Measurements from ENCODE around the gene SIT1. TPM values are rescaled to one million over a fixed set of nuclear protein-coding genes. Genes with fewer than 3 reads are reported as not detected.
A peak's percentile ranks its signal among the peaks of the same experiment; 100 is the strongest.
"Not testable (repeated sequence)": the region's sequence is repeated elsewhere in the genome, so short reads cannot be mapped to it uniquely, and the experiment has no call there.

Gene SIT1
- polyA plus RNA-seq, 1 donor (not counting 4 experiments of a cell fraction or from before 2014, with no cell fraction given): not detected

GRCh38 chr9:35646153-35646532 is 4.6 kb downstream of the SIT1 start:
- Histone ChIP-seq H3K4me1 (ENCODE audit: control insufficient read depth, extremely low read depth, insufficient read depth, low read length) (peaks cover 21% of the 10 kb centered on the region), H2AFZ (ENCODE audit: control insufficient read depth, low read length) (peak overlapping the region; percentile 94), H3K27me3 (ENCODE audit: control insufficient read depth, extremely low read depth, insufficient read depth, low read length) (no peaks in the 10 kb centered on the region), H4K20me1 (ENCODE audit: control insufficient read depth, extremely low read depth, insufficient read depth, low read length) (no peaks in the 10 kb centered on the region), H3K9me1 (ENCODE audit: control insufficient read depth, extremely low read depth, insufficient read depth, low read length) (no peaks in the 10 kb centered on the region), H3K9ac (ENCODE audit: control insufficient read depth, extremely low read depth, insufficient read depth, low read length) (peak overlapping the region; percentile 88), H3K27ac (ENCODE audit: control insufficient read depth, insufficient read depth, low read length) (peak overlapping the region; percentile 82), H3K4me3 (ENCODE audit: control insufficient read depth in 2 of 3, extremely low read depth in 1 of 3, insufficient read depth in 2 of 3, low read depth in 1 of 3, low read length in 3 of 3) (peak overlapping the region; percentile 54 to 87 (median 78)), H3K79me2 (ENCODE audit: control insufficient read depth, insufficient read depth, low read length) (no peaks in the 10 kb centered on the region), H3K4me2 (ENCODE audit: control insufficient read depth, extremely low read depth, insufficient read depth, low read depth, low read length) (peak overlapping the region; percentile 96), H3K36me3 (ENCODE audit: control insufficient read depth in 2 of 2, extremely low read depth in 1 of 2, insufficient read depth in 2 of 2, low read length in 2 of 2) (no peaks in the 10 kb centered on the region), H3K9me3 (ENCODE audit: control insufficient read depth, low read depth, low read length) (no peaks in the 10 kb centered on the region)
- TF ChIP-seq, protein P1, sequence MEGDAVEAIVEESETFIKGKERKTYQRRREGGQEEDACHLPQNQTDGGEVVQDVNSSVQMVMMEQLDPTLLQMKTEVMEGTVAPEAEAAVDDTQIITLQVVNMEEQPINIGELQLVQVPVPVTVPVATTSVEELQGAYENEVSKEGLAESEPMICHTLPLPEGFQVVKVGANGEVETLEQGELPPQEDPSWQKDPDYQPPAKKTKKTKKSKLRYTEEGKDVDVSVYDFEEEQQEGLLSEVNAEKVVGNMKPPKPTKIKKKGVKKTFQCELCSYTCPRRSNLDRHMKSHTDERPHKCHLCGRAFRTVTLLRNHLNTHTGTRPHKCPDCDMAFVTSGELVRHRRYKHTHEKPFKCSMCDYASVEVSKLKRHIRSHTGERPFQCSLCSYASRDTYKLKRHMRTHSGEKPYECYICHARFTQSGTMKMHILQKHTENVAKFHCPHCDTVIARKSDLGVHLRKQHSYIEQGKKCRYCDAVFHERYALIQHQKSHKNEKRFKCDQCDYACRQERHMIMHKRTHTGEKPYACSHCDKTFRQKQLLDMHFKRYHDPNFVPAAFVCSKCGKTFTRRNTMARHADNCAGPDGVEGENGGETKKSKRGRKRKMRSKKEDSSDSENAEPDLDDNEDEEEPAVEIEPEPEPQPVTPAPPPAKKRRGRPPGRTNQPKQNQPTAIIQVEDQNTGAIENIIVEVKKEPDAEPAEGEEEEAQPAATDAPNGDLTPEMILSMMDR (optimal IDR thresholded peaks at IDR 0.05 in 1 of 3, IDR thresholded peaks at IDR 0.05 in 1 of 3, conservative IDR thresholded peaks at IDR 0.05 in 1 of 3; ENCODE audit: extremely low read depth in 1 of 3, insufficient read depth in 2 of 3, low read length in 3 of 3): peak; percentile 38 to 46 (median 45)
- no peak for TF ChIP-seq EZH2 (IDR thresholded peaks at IDR 0.05; ENCODE audit: low read length)
- FAIRE-seq: no peak
- dilution Hi-C loops (cut with MboI; ENCODE audit: extremely low pct_ligation_motif_present, low sequenced_read_pairs): no loop called here
- DNase-seq (ENCODE audit: low read depth, low spot score): no peak

- Histone ChIP-seq H3K27ac (ENCODE audit: control insufficient read depth, insufficient read depth, low read length) (peak overlapping the region; percentile 82), H3K9ac (ENCODE audit: control insufficient read depth, extremely low read depth, insufficient read depth, low read length) (peak overlapping the region; percentile 88), H3K4me2 (ENCODE audit: control insufficient read depth, extremely low read depth, insufficient read depth, low read depth, low read length) (peak overlapping the region; percentile 96), H2AFZ (ENCODE audit: control insufficient read depth, low read length) (peak overlapping the region; percentile 94), H3K4me1 (ENCODE audit: control insufficient read depth, extremely low read depth, insufficient read depth, low read length) (peaks cover 21% of the 10 kb centered on the region), H3K4me3 (ENCODE audit: control insufficient read depth in 2 of 3, extremely low read depth in 1 of 3, insufficient read depth in 2 of 3, low read depth in 1 of 3, low read length in 3 of 3) (peak overlapping the region; percentile 54 to 87 (median 78))
- H4K20me1 ChIP-seq (ENCODE audit: control insufficient read depth, extremely low read depth, insufficient read depth, low read length); H3K36me3 ChIP-seq (ENCODE audit: control insufficient read depth in 2 of 2, extremely low read depth in 1 of 2, insufficient read depth in 2 of 2, low read length in 2 of 2); H3K9me1 ChIP-seq (ENCODE audit: control insufficient read depth, extremely low read depth, insufficient read depth, low read length); H3K27me3 ChIP-seq (ENCODE audit: control insufficient read depth, extremely low read depth, insufficient read depth, low read length); dilution Hi-C loops (cut with MboI; ENCODE audit: extremely low pct_ligation_motif_present, low sequenced_read_pairs); H3K79me2 ChIP-seq (ENCODE audit: control insufficient read depth, insufficient read depth, low read length); FAIRE-seq; DNase-seq (ENCODE audit: low read depth, low spot score); H3K9me3 ChIP-seq (ENCODE audit: control insufficient read depth, low read depth, low read length): not testable (repeated sequence)
Observed at GRCh38 chr9:35645736-35646135, 5.0 kb downstream of the SIT1 start.

GRCh38 chr9:35643046-35643445 is 7.7 kb downstream of the SIT1 start:
- Histone ChIP-seq H2AFZ (ENCODE audit: control insufficient read depth, low read length) (no peak overlapping the region), H3K9me3 (ENCODE audit: control insufficient read depth, low read depth, low read length) (no peaks in the 10 kb centered on the region), H3K36me3 (ENCODE audit: control insufficient read depth in 2 of 2, extremely low read depth in 1 of 2, insufficient read depth in 2 of 2, low read length in 2 of 2) (no peaks in the 10 kb centered on the region), H3K27ac (ENCODE audit: control insufficient read depth, insufficient read depth, low read length) (no peak overlapping the region), H4K20me1 (ENCODE audit: control insufficient read depth, extremely low read depth, insufficient read depth, low read length) (no peaks in the 10 kb centered on the region), H3K9ac (ENCODE audit: control insufficient read depth, extremely low read depth, insufficient read depth, low read length) (no peak overlapping the region), H3K4me2 (ENCODE audit: control insufficient read depth, extremely low read depth, insufficient read depth, low read depth, low read length) (no peak overlapping the region), H3K4me1 (ENCODE audit: control insufficient read depth, extremely low read depth, insufficient read depth, low read length) (peaks cover 15% of the 10 kb centered on the region), H3K79me2 (ENCODE audit: control insufficient read depth, insufficient read depth, low read length) (no peaks in the 10 kb centered on the region), H3K4me3 (ENCODE audit: control insufficient read depth in 2 of 3, extremely low read depth in 1 of 3, insufficient read depth in 2 of 3, low read depth in 1 of 3, low read length in 3 of 3) (no peak overlapping the region), H3K9me1 (ENCODE audit: control insufficient read depth, extremely low read depth, insufficient read depth, low read length) (no peaks in the 10 kb centered on the region), H3K27me3 (ENCODE audit: control insufficient read depth, extremely low read depth, insufficient read depth, low read length) (no peaks in the 10 kb centered on the region)
- FAIRE-seq (no peak), DNase-seq (ENCODE audit: low read depth, low spot score) (no peak)
- dilution Hi-C loops (cut with MboI; ENCODE audit: extremely low pct_ligation_motif_present, low sequenced_read_pairs): no loop called here
- TF ChIP-seq, protein P1 (optimal IDR thresholded peaks at IDR 0.05 in 1 of 3, IDR thresholded peaks at IDR 0.05 in 1 of 3, conservative IDR thresholded peaks at IDR 0.05 in 1 of 3; ENCODE audit: extremely low read depth in 1 of 3, insufficient read depth in 2 of 3, low read length in 3 of 3): no peak
- no peak for TF ChIP-seq EZH2 (IDR thresholded peaks at IDR 0.05; ENCODE audit: low read length)

DNA sequence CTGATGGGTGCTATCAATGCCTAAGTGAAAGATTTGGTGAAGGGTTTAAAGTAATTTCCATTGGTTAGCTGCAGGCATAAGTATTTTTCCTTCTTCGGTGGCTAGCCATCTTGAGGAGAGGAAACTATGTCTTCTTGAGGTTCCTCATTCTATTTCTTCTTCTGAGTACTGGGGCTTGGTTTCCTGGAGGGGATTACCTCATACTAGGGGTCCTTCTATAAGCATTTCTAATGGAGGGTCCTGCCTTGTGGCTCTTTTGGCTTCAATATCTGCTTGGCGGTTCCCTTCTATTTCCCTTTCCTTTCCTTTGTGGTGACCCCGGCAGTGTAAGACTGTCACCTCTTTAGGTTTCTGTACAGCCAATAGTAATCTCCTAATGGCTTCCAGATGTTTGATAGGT is 9.3 kb downstream of the SIT1 start:
- dilution Hi-C loops (cut with MboI; ENCODE audit: extremely low pct_ligation_motif_present, low sequenced_read_pairs); H3K27me3 ChIP-seq (ENCODE audit: control insufficient read depth, extremely low read depth, insufficient read depth, low read length); H3K36me3 ChIP-seq (ENCODE audit: control insufficient read depth in 2 of 2, extremely low read depth in 1 of 2, insufficient read depth in 2 of 2, low read length in 2 of 2); H4K20me1 ChIP-seq (ENCODE audit: control insufficient read depth, extremely low read depth, insufficient read depth, low read length); H3K27ac ChIP-seq (ENCODE audit: control insufficient read depth, insufficient read depth, low read length); H3K9me3 ChIP-seq (ENCODE audit: control insufficient read depth, low read depth, low read length); H2AFZ ChIP-seq (ENCODE audit: control insufficient read depth, low read length); FAIRE-seq; H3K4me3 ChIP-seq (ENCODE audit: control insufficient read depth in 2 of 3, extremely low read depth in 1 of 3, insufficient read depth in 2 of 3, low read depth in 1 of 3, low read length in 3 of 3); H3K9me1 ChIP-seq (ENCODE audit: control insufficient read depth, extremely low read depth, insufficient read depth, low read length); H3K9ac ChIP-seq (ENCODE audit: control insufficient read depth, extremely low read depth, insufficient read depth, low read length); DNase-seq (ENCODE audit: low read depth, low spot score); H3K4me2 ChIP-seq (ENCODE audit: control insufficient read depth, extremely low read depth, insufficient read depth, low read depth, low read length); H3K79me2 ChIP-seq (ENCODE audit: control insufficient read depth, insufficient read depth, low read length): not testable (repeated sequence)
- peaks cover 12% of the 10 kb centered on the region for H3K4me1 ChIP-seq (ENCODE audit: control insufficient read depth, extremely low read depth, insufficient read depth, low read length)
